Measurements from ENCODE around the gene ZNF281.

ZNF281 gene

GRCh38 chr1:200432586-200432985, 22.8 kb upstream of the ZNF281 start:
- DNase-seq (ENCODE audit: low read depth): no peak
- no peak for TF ChIP-seq CTCF (IDR thresholded peaks at IDR 0.05; ENCODE audit: insufficient read depth, low read depth, low read length, missing control alignments)
- no peak overlapping the region for H3K4me3 ChIP-seq (ENCODE audit: low read depth, low read length)

DNA sequence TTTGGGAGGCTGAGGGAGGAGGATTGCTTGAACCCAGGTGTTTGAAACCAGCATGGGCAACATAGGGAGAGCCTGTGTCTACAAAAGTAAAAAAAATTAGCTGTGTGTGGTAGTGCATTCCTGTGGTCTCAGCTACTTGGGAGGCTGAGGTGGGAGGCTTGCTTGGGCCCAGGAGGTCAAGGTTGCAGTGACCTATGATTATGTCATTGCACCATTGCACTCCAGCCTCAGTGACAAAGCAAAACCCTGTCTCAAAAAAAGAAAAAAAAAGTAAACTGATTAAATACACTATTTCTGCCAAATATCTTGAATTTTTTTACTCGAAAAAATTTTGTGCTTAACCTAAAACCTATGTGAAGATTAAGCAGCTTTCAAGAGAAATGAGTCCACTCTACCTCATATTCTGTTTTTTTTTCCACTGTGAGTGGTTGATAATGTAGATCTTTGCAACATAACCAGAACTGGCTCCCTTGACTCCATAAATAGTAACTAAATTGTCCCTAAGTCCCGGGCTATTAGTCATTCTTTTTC, 19.4 kb upstream of the ZNF281 start:
- no peak for TF ChIP-seq CTCF (IDR thresholded peaks at IDR 0.05; ENCODE audit: insufficient read depth, low read depth, low read length, missing control alignments)
- no peak for DNase-seq (ENCODE audit: low read depth)
- no peak overlapping the region for H3K4me3 ChIP-seq (ENCODE audit: low read depth, low read length)

- H3K4me3 ChIP-seq (ENCODE audit: low read depth, low read length): no peak overlapping the region
- no peak for TF ChIP-seq CTCF (IDR thresholded peaks at IDR 0.05; ENCODE audit: insufficient read depth, low read depth, low read length, missing control alignments)
- DNase-seq (ENCODE audit: low read depth): peak; percentile 31
Observed at GRCh38 chr1:200428482-200429205, 18.8 kb upstream of the ZNF281 start.

DNA sequence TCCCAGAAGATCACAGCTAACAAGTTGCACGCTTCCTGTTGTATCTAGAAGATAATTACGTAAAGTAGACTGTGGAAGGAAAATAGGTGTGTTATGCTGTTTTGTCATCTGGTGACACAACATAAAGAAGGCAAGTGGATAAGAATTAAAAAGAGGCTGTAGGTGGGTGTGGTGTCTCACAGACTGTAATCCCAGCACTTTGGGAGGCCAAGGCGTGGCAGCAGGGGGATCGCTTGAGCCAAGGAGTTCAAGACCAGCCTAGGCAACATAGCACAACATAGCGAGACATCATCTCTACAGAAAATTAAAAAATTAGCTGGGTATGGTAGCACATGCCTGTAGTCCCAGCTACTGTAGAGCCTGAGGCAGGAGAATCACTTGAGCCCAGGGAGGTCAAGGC, 17.9 kb upstream of the ZNF281 start:
- TF ChIP-seq CTCF (IDR thresholded peaks at IDR 0.05; ENCODE audit: insufficient read depth, low read depth, low read length, missing control alignments): no peak
- DNase-seq (ENCODE audit: low read depth): no peak
- H3K4me3 ChIP-seq (ENCODE audit: low read depth, low read length): no peak overlapping the region

DNA sequence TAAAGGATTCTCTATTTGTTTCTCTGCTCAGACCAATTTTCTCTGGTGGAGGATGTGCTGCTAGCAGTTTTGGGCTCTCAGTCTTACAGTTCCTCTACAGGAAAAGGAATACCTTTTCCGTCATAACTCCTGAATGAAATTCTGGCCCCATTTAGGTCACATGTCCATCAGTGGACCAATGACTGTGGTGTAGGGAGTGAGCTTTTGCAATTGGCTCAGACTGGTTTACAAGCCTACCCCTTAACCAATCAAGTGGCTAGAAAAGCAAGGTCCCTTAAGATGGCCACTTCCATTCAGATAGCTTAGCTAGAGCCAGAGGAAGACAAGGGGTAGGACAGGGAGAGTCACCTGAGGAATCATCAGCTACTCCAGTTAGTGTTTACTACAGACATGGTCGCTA, 16.4 kb upstream of the ZNF281 start:
- no peak for TF ChIP-seq CTCF (IDR thresholded peaks at IDR 0.05; ENCODE audit: insufficient read depth, low read depth, low read length, missing control alignments)
- DNase-seq (ENCODE audit: low read depth): no peak
- H3K4me3 ChIP-seq (ENCODE audit: low read depth, low read length): no peak overlapping the region

DNA sequence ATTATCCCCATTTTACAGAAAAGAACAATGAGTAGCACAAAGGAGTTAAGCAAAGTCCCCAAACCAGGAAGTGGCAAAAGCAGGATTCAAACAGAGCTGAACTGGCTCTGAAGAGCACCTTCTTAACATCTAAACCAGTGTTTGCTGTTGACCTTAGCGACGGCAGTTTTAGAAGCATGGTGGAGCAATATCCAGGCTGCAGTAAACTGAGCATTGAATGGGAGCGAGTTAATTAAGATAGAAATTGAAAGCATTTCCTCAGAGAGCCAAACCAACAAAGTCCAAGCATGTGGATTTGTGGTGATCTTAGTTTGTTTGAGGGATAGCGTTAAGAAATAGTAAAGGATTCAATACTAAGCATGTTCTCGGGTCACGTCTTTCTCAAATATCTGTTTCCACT, 13.4 kb upstream of the ZNF281 start:
- no peak overlapping the region for H3K4me3 ChIP-seq (ENCODE audit: low read depth, low read length)
- no peak for DNase-seq (ENCODE audit: low read depth)
- no peak for TF ChIP-seq CTCF (IDR thresholded peaks at IDR 0.05; ENCODE audit: insufficient read depth, low read depth, low read length, missing control alignments)

- H3K4me3 ChIP-seq (ENCODE audit: low read depth, low read length): no peak overlapping the region
- TF ChIP-seq CTCF (IDR thresholded peaks at IDR 0.05; ENCODE audit: insufficient read depth, low read depth, low read length, missing control alignments): no peak
- no peak for DNase-seq (ENCODE audit: low read depth)
Observed at GRCh38 chr1:200422211-200422610, 12.4 kb upstream of the ZNF281 start.

All from GM12865 (cell line).